ENCODE data around the gene TRIM62.
"Not testable (repeated sequence)": the region's sequence is repeated elsewhere in the genome, so short reads cannot be mapped to it uniquely, and the experiment has no call there.

Gene TRIM62

GRCh38 chr1:33111965-33112364 is 69.9 kb downstream of the TRIM62 start:
- no peak for DNase-seq (ENCODE audit: low read depth in 1 of 2, low spot score in 1 of 2)

- DNase-seq (ENCODE audit: low read depth in 1 of 2, low spot score in 1 of 2), result no peak
Measured at GRCh38 chr1:33110477-33110876, 71.4 kb downstream of the TRIM62 start.

GRCh38 chr1:33100119-33100415 is 81.8 kb downstream of the TRIM62 start:
- not testable (repeated sequence) for DNase-seq (ENCODE audit: low read depth in 1 of 2, low spot score in 1 of 2)

- peak; percentile 35 to 46 for DNase-seq (ENCODE audit: low read depth in 1 of 2, low spot score in 1 of 2)
Measured at GRCh38 chr1:33099290-33100118, 82.3 kb downstream of the TRIM62 start.

GRCh38 chr1:33098371-33098770 is 83.5 kb downstream of the TRIM62 start:
- no peak for DNase-seq (ENCODE audit: low read depth in 1 of 2, low spot score in 1 of 2)

GRCh38 chr1:33097762-33098161 is 84.1 kb downstream of the TRIM62 start:
- DNase-seq (ENCODE audit: low read depth in 1 of 2, low spot score in 1 of 2), result no peak

GRCh38 chr1:33097137-33097611 is 84.7 kb downstream of the TRIM62 start:
- DNase-seq (ENCODE audit: low read depth in 1 of 2, low spot score in 1 of 2), result no peak

GRCh38 chr1:33096363-33097005 is 85.4 kb downstream of the TRIM62 start:
- DNase-seq (ENCODE audit: low read depth in 1 of 2, low spot score in 1 of 2), result no peak
